ENCODE results near the gene DNAJC1.
A peak's percentile ranks its signal among the peaks of the same experiment; 100 is the strongest.

Gene DNAJC1

DNA sequence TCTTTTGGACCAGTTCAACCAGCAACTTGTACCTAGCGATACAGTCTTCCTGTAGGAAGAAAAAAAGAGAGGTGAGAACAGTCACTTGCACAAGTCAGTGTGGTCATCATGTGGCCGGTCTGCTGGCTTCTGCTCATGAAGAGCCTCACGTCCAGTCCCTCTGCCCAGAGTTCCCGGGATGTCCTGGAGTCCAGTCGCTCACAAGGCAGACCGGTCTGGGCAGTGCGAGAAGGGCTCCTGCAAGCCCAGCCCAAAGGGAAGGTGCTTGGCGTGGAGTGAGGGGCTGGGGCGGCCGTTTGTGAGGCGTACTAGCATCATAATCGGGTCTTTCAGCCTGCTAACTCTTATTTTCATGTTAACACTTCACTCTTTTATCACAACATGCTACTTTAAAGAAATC lies 246.8 kb downstream of the DNAJC1 start:
- Histone ChIP-seq H3K23ac (ENCODE audit: low read length in 2 of 2) (no peak overlapping the region), H2BK15ac (ENCODE audit: low read depth, poor library complexity, severe bottlenecking) (no peak overlapping the region), H3K27ac (ENCODE audit: low read length, poor library complexity, severe bottlenecking) (no peak overlapping the region), H2BK5ac (ENCODE audit: low read depth, low read length, poor library complexity, severe bottlenecking) (no peak overlapping the region), H3K9me3 (ENCODE audit: control insufficient read depth, low read length) (no peaks in the 10 kb centered on the region), H3K36me3 (ENCODE audit: control insufficient read depth in 1 of 2, insufficient read depth in 2 of 2, low read depth in 1 of 2, low read length in 2 of 2) (peaks cover 7 to 24% of the 10 kb centered on the region in 2 experiments), H3K79me1 (replicated peaks; ENCODE audit: low read length, poor library complexity, severe bottlenecking) (peaks cover 4% of the 10 kb centered on the region), H3K18ac (ENCODE audit: low read depth in 1 of 2, low read length in 2 of 2) (peak overlapping the region; percentile 3 to 46), H2BK120ac (ENCODE audit: low read depth, low read length) (no peak overlapping the region), H3K4me1 (ENCODE audit: control insufficient read depth, insufficient read depth, low read depth, low read length) (peaks cover 20% of the 10 kb centered on the region), H4K91ac (ENCODE audit: low read length) (no peak overlapping the region), H3K4me2 (ENCODE audit: low read length, poor library complexity, severe bottlenecking) (no peak overlapping the region), H4K8ac (ENCODE audit: low read length) (no peak overlapping the region), H2BK12ac (ENCODE audit: low read length in 2 of 2) (peak overlapping the region in 1 of 2 experiments; percentile 10), H3K9ac (ENCODE audit: low read length) (no peak overlapping the region), H3K14ac (ENCODE audit: low read length in 2 of 2) (no peak overlapping the region), H3K4ac (ENCODE audit: low read depth in 1 of 2, low read length in 2 of 2) (no peak overlapping the region), H2AK5ac (ENCODE audit: low read length, severe bottlenecking) (no peak overlapping the region), H2AFZ (ENCODE audit: low read depth, low read length) (no peak overlapping the region), H3K27me3 (ENCODE audit: control insufficient read depth in 1 of 2, insufficient read depth in 1 of 2, low read length in 2 of 2) (no peaks in the 10 kb centered on the region), H3K4me3 (ENCODE audit: insufficient read depth in 1 of 2, low read depth in 1 of 2, low read length in 2 of 2) (no peak overlapping the region)
- WGBS, result 84% methylated on average over 12 of the region's 12 CpGs
- DNase-seq, result no peak

DNA sequence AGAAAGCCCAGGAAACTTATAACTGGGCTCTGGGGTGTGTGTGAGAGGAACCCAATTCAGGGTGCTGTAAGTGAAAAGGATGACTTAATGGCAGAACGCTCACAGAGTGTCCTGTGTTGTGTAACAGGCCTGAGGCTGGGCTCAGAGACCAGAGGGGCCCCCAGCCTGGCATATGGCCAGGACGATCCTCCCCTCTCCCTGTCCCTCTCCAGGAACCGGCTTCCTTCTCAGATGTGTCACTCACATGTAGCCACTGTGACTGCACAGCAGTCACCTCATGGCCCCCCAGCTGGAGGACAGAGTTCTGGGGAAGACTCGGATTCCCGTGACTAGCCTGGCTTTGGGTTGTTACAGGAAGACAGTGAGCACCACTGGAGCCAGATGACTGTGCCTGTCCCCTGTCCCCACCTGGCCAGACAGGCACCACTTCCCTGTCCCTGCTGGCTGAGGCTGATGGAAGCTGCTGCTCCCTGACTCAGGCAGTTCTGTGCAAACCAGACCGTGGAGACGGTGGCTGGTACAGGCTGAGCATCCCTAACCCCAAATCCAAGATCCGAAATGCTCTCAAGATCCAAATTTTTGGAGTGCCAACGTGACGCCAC lies 249.0 kb downstream of the DNAJC1 start:
- no peak overlapping the region for H4K8ac ChIP-seq (ENCODE audit: low read length)
- WGBS, result 67% methylated on average over 10 of the region's 10 CpGs
- peaks cover 7 to 26% of the 10 kb centered on the region in 2 experiments for H3K36me3 ChIP-seq (ENCODE audit: control insufficient read depth in 1 of 2, insufficient read depth in 2 of 2, low read depth in 1 of 2, low read length in 2 of 2)
- H3K23ac ChIP-seq (ENCODE audit: low read length in 2 of 2), result peak overlapping the region in 1 of 2 experiments; percentile 34
- no peak overlapping the region for H3K4ac ChIP-seq (ENCODE audit: low read depth in 1 of 2, low read length in 2 of 2)
- no peak overlapping the region for H3K4me3 ChIP-seq (ENCODE audit: insufficient read depth in 1 of 2, low read depth in 1 of 2, low read length in 2 of 2)
- H2BK120ac ChIP-seq (ENCODE audit: low read depth, low read length), result no peak overlapping the region
- peaks cover 20% of the 10 kb centered on the region for H3K4me1 ChIP-seq (ENCODE audit: control insufficient read depth, insufficient read depth, low read depth, low read length)
- peaks cover 4% of the 10 kb centered on the region for H3K79me1 ChIP-seq (replicated peaks; ENCODE audit: low read length, poor library complexity, severe bottlenecking)
- no peak overlapping the region for H3K14ac ChIP-seq (ENCODE audit: low read length in 2 of 2)
- H2AFZ ChIP-seq (ENCODE audit: low read depth, low read length), result no peak overlapping the region
- no peak overlapping the region for H3K4me2 ChIP-seq (ENCODE audit: low read length, poor library complexity, severe bottlenecking)
- no peak overlapping the region for H3K9ac ChIP-seq (ENCODE audit: low read length)
- peak; percentile 66 for DNase-seq
- peak overlapping the region in 1 of 2 experiments; percentile 37 for H2BK12ac ChIP-seq (ENCODE audit: low read length in 2 of 2)
- H3K27ac ChIP-seq (ENCODE audit: low read length, poor library complexity, severe bottlenecking), result no peak overlapping the region
- no peaks in the 10 kb centered on the region for H3K27me3 ChIP-seq (ENCODE audit: control insufficient read depth in 1 of 2, insufficient read depth in 1 of 2, low read length in 2 of 2)
- H2BK5ac ChIP-seq (ENCODE audit: low read depth, low read length, poor library complexity, severe bottlenecking), result no peak overlapping the region
- H2AK5ac ChIP-seq (ENCODE audit: low read length, severe bottlenecking), result no peak overlapping the region
- peak overlapping the region in 1 of 2 experiments; percentile 70 for H3K18ac ChIP-seq (ENCODE audit: low read depth in 1 of 2, low read length in 2 of 2)
- H3K9me3 ChIP-seq (ENCODE audit: control insufficient read depth, low read length), result no peaks in the 10 kb centered on the region
- no peak overlapping the region for H2BK15ac ChIP-seq (ENCODE audit: low read depth, poor library complexity, severe bottlenecking)
- no peak overlapping the region for H4K91ac ChIP-seq (ENCODE audit: low read length)

DNA sequence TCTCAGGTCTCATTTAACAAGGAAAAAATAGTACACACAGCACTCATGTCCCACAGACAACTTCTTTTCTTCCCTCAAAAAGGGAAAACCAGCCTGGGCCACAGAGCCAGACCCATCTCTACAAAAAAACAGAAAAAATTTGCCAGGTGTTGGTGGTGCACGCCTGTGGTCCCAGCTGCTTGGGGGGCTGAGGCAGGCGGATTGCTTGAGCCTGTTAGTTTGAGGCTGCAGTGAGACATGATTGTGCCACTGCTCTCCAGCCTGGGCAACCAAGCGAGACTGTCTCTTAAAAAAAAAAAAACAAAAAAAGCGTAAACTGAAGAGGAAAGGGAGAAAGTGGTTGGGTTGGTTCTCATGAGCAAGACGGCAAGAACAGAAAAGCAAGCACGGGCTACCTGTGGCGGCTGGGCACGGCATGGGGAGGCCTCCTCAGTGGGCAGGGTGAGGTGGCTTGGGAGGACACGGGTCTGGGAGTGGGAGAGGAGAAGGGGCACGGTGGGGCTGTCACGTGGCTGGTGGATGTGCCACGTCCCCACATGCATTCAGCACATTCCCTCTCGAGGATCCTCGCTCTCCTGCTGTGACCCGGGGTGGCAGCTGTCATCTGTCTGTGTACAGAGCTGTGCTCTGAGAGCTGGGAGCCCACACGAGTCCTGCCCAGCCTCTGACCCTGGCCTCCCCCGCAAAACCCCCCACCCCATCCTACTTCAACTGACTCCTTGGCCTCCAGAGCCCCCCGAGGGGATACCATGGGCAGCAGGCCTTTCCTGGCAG lies 249.8 kb downstream of the DNAJC1 start:
- H3K9ac ChIP-seq (ENCODE audit: low read length), result no peak overlapping the region
- peaks cover under 1 to 18% of the 10 kb centered on the region in 2 experiments for H3K36me3 ChIP-seq (ENCODE audit: control insufficient read depth in 1 of 2, insufficient read depth in 2 of 2, low read depth in 1 of 2, low read length in 2 of 2)
- peak overlapping the region in 1 of 2 experiments; percentile 91 for H3K14ac ChIP-seq (ENCODE audit: low read length in 2 of 2)
- H3K18ac ChIP-seq (ENCODE audit: low read depth in 1 of 2, low read length in 2 of 2), result peak overlapping the region in 1 of 2 experiments; percentile 42
- H3K23ac ChIP-seq (ENCODE audit: low read length in 2 of 2), result no peak overlapping the region
- no peak overlapping the region for H3K27ac ChIP-seq (ENCODE audit: low read length, poor library complexity, severe bottlenecking)
- no peak overlapping the region for H2BK15ac ChIP-seq (ENCODE audit: low read depth, poor library complexity, severe bottlenecking)
- H2BK120ac ChIP-seq (ENCODE audit: low read depth, low read length), result no peak overlapping the region
- no peaks in the 10 kb centered on the region for H3K9me3 ChIP-seq (ENCODE audit: control insufficient read depth, low read length)
- H3K4me2 ChIP-seq (ENCODE audit: low read length, poor library complexity, severe bottlenecking), result no peak overlapping the region
- no peak overlapping the region for H2BK5ac ChIP-seq (ENCODE audit: low read depth, low read length, poor library complexity, severe bottlenecking)
- H3K27me3 ChIP-seq (ENCODE audit: control insufficient read depth in 1 of 2, insufficient read depth in 1 of 2, low read length in 2 of 2), result no peaks in the 10 kb centered on the region
- H2BK12ac ChIP-seq (ENCODE audit: low read length in 2 of 2), result peak overlapping the region in 1 of 2 experiments; percentile 34
- WGBS, result 92% methylated on average over 16 of the region's 18 CpGs
- no peak for DNase-seq
- no peak overlapping the region for H3K4ac ChIP-seq (ENCODE audit: low read depth in 1 of 2, low read length in 2 of 2)
- no peak overlapping the region for H2AFZ ChIP-seq (ENCODE audit: low read depth, low read length)
- H3K4me1 ChIP-seq (ENCODE audit: control insufficient read depth, insufficient read depth, low read depth, low read length), result peaks cover 18% of the 10 kb centered on the region
- H3K79me1 ChIP-seq (replicated peaks; ENCODE audit: low read length, poor library complexity, severe bottlenecking), result peaks cover 2% of the 10 kb centered on the region
- H2AK5ac ChIP-seq (ENCODE audit: low read length, severe bottlenecking), result no peak overlapping the region
- no peak overlapping the region for H4K91ac ChIP-seq (ENCODE audit: low read length)
- no peak overlapping the region for H3K4me3 ChIP-seq (ENCODE audit: insufficient read depth in 1 of 2, low read depth in 1 of 2, low read length in 2 of 2)
- H4K8ac ChIP-seq (ENCODE audit: low read length), result no peak overlapping the region
